CD4-positive, alpha-beta T cell treated with Interleukin-6 for 4 hours (primary cell): ENCODE results near the gene RBM47.
"Not testable (repeated sequence)": the region's sequence is repeated elsewhere in the genome, so short reads cannot be mapped to it uniquely, and the experiment has no call there.

Experiments
- DNase-seq: peaks from one replicate; pipeline ENCODE4 v3.0.0-alpha.2; 2020; ENCODE audit warnings: mixed read lengths

Gene RBM47

GRCh38 chr4:40434126-40434687, 195.5 kb downstream of the RBM47 start:
- DNase-seq, result no peak

GRCh38 chr4:40432504-40432903, 197.2 kb downstream of the RBM47 start:
- DNase-seq, result no peak

DNA sequence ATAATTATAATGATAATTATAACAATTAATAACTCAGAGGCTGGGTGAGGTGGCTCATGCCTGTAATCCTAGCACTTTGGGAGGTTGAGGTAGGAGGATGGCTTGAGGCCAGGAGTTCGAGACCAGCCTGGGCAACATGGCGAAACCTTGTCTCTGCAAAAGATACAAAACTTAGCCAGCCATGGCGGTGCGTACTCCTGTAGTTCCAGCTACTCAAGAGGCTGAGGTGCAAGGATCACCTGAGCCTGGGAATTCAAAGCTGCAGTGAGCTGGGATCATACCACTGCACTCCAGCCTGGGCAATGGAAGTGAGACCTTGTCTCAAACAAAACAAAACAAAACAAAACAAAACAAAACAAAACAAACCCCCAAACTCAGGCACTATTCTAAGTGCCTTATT, 201.8 kb downstream of the RBM47 start:
- not testable (repeated sequence) for DNase-seq

- no peak for DNase-seq
These were observed 202.5 kb downstream of the RBM47 start for GRCh38 chr4:40427128-40427527.

- DNase-seq, result no peak
These were observed 203.7 kb downstream of the RBM47 start for GRCh38 chr4:40425799-40426574.

GRCh38 chr4:40423735-40424134, 205.9 kb downstream of the RBM47 start:
- no peak for DNase-seq

DNA sequence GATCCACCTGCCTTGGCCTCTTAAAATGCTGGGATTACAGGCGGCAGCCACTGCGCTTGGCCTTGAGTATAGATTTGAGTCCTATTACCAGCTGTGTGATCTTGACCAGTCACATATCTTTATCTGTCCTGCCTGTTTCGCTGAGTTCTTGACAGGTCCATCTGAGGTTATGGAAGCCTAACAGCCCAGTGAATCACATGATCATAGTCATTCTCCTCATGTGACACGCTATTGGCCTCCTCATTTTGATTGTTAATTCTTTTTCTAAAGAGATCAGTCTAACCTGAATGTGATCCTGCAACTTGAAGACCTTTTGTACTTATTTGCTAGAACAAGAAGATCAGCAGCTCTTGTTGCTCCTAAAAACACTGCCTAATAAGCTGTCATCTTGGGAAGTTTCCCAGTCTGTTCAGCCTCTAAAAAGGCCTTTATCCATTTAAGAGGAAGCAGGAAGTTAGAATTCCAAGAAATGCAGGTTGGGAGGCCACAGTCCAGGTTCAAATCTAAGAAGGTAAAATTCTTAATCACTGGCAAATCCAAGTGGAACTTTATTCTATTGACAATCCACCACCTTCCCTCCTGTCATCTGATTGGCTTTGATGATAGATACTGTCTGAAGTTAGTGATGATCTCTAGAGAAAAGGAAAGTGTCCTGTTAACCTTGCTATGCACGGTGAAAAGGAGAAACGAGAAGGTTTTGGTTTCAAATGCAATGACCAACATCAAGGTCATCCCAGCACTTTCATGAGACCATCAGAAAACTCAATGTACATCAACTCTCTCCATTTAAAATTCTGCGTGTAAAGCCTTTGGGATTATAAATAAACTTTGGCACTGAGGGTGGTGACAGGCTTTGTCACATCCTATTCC, 207.6 kb downstream of the RBM47 start:
- DNase-seq, result no peak

DNA sequence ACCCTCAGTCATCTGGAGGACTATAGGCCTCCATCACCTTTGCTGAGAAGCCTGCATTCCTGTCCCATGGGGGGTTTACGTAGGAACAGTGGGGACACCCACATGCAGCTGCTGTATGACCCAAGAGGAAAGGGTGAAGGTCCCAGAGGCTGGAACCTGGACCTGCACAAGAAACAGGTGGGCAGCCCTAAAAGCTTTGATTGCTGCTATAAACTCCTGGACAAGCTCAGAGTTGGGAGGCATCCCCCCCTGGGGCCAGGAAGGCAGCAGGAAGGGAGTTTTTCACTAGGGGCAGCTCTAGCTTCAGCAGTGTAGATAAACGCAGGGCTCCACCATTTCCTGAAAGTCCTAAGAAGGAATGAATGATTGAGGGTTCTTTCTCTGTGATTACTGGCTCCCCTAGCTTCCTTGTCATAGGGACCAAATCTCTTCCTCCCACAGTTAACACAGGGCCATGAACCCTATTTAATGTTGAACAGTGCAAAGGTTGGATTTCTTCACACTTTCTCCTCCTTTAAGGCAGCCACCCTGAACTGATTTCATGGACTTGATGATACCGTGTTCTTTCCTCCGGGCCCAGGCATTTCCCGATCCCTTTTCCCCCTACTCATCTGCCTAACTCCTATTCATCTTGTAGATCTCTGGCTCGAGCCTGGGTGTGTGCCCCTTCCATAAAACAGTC, 210.3 kb downstream of the RBM47 start:
- no peak for DNase-seq

DNA sequence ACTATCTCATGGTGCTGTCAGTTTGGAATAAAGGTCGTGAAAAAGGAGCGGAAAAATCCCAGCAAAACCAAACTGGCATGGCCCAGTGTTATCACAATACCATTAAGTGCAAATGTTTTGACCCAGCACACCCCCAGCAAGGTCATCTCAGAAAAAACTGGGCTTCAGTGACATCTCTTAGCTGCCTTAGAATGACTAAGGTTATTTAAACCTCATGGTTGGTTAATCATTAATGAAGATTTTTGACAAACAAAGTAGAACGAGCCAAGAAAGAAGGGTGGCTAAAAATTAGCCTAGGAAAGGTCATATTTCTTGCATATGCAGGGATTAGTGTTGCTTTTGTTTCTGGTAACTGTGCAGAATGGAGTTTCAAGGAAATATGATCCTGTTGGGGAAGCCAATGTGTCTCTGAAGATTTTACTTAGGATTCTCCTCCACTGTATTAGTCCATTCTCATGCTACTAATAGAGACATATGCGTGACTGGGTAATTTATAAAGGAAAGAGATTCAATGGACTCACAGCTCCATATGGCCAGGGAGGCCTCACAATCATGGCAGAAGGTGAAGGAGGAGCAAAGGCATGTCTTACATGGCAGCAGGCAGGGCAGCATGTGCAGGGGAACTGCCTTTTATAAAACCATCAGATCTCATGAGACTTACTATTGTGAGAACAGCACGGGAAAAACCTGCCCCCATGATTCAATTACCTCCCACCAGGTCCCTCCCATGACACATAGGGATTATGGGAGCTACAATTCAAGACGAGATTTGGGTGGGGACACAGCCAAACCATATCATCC, 211.0 kb downstream of the RBM47 start:
- no peak for DNase-seq

- no peak for DNase-seq
These were observed 211.7 kb downstream of the RBM47 start for GRCh38 chr4:40417941-40418340.

DNA sequence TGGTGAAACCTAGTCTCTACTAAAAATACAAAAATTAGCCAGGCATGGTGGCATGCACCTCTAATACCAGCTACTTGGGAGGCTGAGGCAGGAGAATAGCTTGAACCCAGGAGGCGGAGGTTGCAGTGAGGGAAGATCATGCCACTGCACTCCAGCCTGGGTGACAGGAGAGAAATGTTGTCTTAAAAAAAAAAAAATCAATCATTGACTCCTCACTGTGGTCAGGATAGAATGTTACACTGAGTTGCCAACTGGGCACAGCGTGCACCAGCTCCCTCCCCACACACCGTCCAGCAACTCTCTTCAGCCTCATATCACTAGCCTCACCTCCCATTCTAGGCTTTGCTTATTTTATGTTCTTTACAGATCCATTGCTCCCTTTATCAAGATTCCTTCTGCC, 215.0 kb downstream of the RBM47 start:
- DNase-seq, result no peak

GRCh38 chr4:40412866-40413795, 216.5 kb downstream of the RBM47 start:
- no peak for DNase-seq

DNA sequence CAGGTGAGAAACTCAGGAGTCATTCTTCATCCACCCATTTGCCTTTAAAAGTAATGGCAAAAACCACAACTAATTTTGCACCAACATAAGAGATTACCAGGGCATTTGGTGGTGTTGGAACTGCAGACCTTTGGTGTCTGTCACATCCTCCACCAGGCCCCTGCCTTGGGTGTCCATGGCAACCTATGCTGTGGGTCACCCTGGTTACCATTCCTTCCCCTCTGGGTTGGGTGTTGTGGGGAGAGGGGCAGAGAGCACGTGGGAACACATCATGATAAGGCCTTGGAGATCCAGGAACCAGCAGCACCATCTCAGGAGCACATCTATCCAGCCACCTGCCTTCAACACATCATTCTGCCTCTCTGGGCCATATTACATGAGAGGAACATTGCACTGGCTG, 217.3 kb downstream of the RBM47 start:
- no peak for DNase-seq

- no peak for DNase-seq
These were observed 219.8 kb downstream of the RBM47 start for GRCh38 chr4:40409835-40410234.

GRCh38 chr4:40407468-40407867, 222.2 kb downstream of the RBM47 start:
- not testable (repeated sequence) for DNase-seq

GRCh38 chr4:40406340-40406739, 223.3 kb downstream of the RBM47 start:
- DNase-seq, result no peak

DNA sequence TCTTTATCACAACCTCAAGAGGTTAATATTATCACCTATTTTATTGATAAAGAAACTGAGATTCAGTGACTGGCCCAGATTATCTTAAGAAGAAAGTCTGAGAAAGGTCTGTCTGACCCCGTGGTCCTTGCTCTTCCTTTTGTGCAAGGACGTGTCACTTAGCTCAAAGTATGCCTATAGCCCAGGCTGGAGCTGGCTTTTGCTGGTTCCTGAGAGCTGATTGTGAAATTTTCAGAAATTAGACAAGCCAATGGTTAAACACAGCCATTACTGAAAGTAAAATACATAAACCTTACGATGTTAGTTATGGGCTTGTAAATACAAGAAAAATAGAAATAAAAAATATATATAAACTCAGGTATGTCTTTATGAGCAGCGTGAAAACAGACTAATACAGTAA, 224.5 kb downstream of the RBM47 start:
- DNase-seq, result no peak

- DNase-seq, result no peak
These were observed 226.6 kb downstream of the RBM47 start for GRCh38 chr4:40403081-40403480.

GRCh38 chr4:40402556-40402955, 227.1 kb downstream of the RBM47 start:
- DNase-seq, result no peak

DNA sequence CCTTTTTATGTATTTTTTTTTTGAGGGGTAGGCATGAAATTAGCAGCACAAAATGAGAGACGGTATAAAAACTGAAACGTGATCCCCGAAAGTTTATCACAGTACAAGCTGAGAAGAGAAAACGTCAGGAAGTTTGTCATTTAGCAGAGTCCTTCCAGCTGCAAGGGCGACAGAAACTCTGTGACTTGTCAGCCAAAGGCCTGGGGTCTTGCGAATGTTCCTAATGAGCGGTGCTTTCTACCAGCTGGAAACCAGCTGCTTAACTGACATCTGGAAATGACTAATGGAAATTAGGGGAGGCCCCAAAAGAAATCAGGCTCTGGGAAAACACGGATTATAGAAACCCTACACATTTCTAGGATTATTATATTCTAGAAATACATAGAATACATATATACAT, 228.0 kb downstream of the RBM47 start:
- DNase-seq, result no peak

- DNase-seq, result no peak
These were observed 228.6 kb downstream of the RBM47 start for GRCh38 chr4:40401096-40401495.
